ENCODE results near the gene HHATL.

The HHATL gene

GRCh38 chr3:42661593-42662022 lies 41.0 kb downstream of the HHATL start:
- TF ChIP-seq CTCF (IDR thresholded peaks at IDR 0.05; ENCODE audit: control insufficient read depth, insufficient read depth, low read depth, low read length, missing control alignments): no peak
- no peak overlapping the region for H3K4me3 ChIP-seq (ENCODE audit: control insufficient read depth, low read depth, low read length)
- DNase-seq (ENCODE audit: low read depth): no peak

- DNase-seq (ENCODE audit: low read depth): no peak
- no peak overlapping the region for H3K4me3 ChIP-seq (ENCODE audit: control insufficient read depth, low read depth, low read length)
- TF ChIP-seq CTCF (IDR thresholded peaks at IDR 0.05; ENCODE audit: control insufficient read depth, insufficient read depth, low read depth, low read length, missing control alignments): no peak
Observed at GRCh38 chr3:42660898-42661297, 41.7 kb downstream of the HHATL start.

- DNase-seq (ENCODE audit: low read depth): no peak
- TF ChIP-seq CTCF (IDR thresholded peaks at IDR 0.05; ENCODE audit: control insufficient read depth, insufficient read depth, low read depth, low read length, missing control alignments): no peak
- H3K4me3 ChIP-seq (ENCODE audit: control insufficient read depth, low read depth, low read length): no peak overlapping the region
Observed at GRCh38 chr3:42660131-42660715, 42.4 kb downstream of the HHATL start.

GRCh38 chr3:42659451-42660130 lies 43.0 kb downstream of the HHATL start:
- TF ChIP-seq CTCF (IDR thresholded peaks at IDR 0.05; ENCODE audit: control insufficient read depth, insufficient read depth, low read depth, low read length, missing control alignments): no peak
- no peak for DNase-seq (ENCODE audit: low read depth)
- H3K4me3 ChIP-seq (ENCODE audit: control insufficient read depth, low read depth, low read length): no peak overlapping the region

- DNase-seq (ENCODE audit: low read depth): no peak
- H3K4me3 ChIP-seq (ENCODE audit: control insufficient read depth, low read depth, low read length): no peak overlapping the region
- no peak for TF ChIP-seq CTCF (IDR thresholded peaks at IDR 0.05; ENCODE audit: control insufficient read depth, insufficient read depth, low read depth, low read length, missing control alignments)
Observed at GRCh38 chr3:42658771-42659390, 43.7 kb downstream of the HHATL start.

- DNase-seq (ENCODE audit: low read depth): no peak
- no peak overlapping the region for H3K4me3 ChIP-seq (ENCODE audit: control insufficient read depth, low read depth, low read length)
- no peak for TF ChIP-seq CTCF (IDR thresholded peaks at IDR 0.05; ENCODE audit: control insufficient read depth, insufficient read depth, low read depth, low read length, missing control alignments)
Observed at GRCh38 chr3:42658091-42658770, 44.4 kb downstream of the HHATL start.

Measured in AG09309 (cell line).